HG03039 (cell line): ENCODE data around the gene TPM4.

Experiments
- ATAC-seq: cut with Tn5 transposase; IDR thresholded peaks from one replicate; pipeline ENCODE4 v1.9.1; 2021; ENCODE audit warnings: mild to moderate bottlenecking, moderate library complexity; ENCODE audit not compliant: unreplicated experiment

Gene TPM4

DNA sequence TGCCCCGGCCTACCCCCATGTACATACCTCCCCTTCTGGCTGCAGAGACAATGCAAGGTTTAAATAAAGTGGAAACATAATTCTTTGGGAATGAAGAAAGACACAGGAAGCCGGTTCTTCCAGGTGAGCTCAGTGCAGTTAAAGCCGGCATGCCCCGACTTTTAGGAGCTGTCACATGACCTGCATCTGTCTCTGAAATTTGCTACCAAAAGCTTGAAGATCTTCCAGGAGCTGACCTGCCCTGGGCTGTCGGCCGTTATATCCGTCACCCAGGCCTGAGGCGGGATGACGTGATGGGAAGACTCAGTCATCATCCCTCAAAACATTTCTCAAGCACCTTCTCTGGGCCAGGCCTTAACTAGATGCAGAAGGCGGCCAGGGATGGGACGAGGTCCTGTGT is 45.7 kb downstream of the TPM4 start:
- ATAC-seq = no peak

- no peak for ATAC-seq
These were observed 48.7 kb downstream of the TPM4 start for GRCh38 chr19:16124953-16125352.

- ATAC-seq = no peak
These were observed 49.6 kb downstream of the TPM4 start for GRCh38 chr19:16125737-16126495.

GRCh38 chr19:16127080-16127479 is 50.8 kb downstream of the TPM4 start:
- ATAC-seq = no peak

- ATAC-seq = no peak
These were observed 51.6 kb downstream of the TPM4 start for GRCh38 chr19:16127776-16128371.

DNA sequence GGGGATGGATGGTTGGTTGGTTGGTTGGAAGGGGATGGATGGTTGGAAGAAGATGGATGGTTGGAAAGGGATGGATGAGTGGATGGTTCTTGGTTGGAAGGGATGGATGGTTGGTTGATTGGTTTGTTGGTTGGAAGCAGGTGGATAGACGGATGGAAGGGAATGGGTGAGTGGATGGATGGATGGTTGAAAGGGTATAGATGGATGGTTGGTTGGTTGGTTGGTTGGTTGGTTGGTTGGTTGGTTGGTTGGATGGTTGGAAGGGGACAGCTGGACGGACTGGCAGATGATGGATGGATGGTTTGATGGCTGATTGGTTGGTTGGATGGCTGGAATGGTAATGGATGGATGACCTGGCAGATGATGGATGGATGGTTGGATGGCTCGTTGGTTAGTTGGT is 55.4 kb downstream of the TPM4 start:
- ATAC-seq = no peak

GRCh38 chr19:16133818-16134217 is 57.5 kb downstream of the TPM4 start:
- ATAC-seq = no peak

GRCh38 chr19:16134510-16134909 is 58.2 kb downstream of the TPM4 start:
- no peak for ATAC-seq

GRCh38 chr19:16135430-16136127 is 59.3 kb downstream of the TPM4 start:
- ATAC-seq = no peak

- no peak for ATAC-seq
These were observed 60.1 kb downstream of the TPM4 start for GRCh38 chr19:16136185-16136999.

DNA sequence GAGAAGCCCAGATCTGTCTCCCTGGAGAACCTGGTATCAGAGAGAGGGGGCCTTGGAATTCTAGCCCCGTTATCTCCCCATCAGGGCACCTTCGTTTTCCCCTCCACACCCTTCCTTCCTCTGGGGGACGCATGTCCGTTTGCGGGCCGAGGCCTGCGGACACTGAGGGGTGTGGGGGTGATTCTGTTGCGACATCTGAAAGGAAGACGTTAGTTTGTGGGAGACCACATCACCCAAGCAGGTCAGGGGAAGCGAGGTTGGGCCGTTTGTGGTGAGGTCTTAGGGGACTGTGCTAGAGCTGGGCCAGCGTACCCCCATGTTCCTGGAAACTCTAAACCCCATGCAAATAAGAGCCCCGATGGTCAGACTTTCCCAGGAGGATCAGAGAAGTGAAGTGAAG is 63.5 kb downstream of the TPM4 start:
- no peak for ATAC-seq

GRCh38 chr19:16141043-16141442 is 64.7 kb downstream of the TPM4 start:
- no peak for ATAC-seq

DNA sequence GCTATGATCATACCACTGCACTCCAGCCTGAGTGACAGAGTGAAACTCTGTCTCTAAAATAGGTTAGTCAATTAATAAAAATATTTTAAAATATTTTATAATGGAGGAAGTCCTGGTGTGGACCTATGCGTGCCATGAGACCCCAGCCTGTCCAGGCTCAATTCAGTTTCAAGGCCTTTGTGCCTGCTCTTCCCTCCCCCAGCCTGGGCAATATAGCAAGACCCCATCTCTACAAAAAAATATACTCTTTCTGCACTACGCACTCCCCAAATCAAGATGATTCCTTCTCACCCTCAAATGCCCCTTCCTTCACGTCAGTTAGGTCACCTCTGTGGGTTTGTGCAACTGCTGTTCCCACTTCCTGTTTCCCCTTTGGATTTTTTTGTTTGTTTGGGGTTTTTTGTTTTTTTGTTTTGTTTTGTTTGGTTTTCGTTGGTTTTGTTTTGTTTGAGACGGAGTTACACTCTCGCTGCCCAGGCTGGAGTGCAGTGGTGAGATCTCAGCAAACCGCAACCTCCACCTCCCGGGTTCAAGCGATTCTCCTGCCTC is 65.8 kb downstream of the TPM4 start:
- ATAC-seq = no peak

DNA sequence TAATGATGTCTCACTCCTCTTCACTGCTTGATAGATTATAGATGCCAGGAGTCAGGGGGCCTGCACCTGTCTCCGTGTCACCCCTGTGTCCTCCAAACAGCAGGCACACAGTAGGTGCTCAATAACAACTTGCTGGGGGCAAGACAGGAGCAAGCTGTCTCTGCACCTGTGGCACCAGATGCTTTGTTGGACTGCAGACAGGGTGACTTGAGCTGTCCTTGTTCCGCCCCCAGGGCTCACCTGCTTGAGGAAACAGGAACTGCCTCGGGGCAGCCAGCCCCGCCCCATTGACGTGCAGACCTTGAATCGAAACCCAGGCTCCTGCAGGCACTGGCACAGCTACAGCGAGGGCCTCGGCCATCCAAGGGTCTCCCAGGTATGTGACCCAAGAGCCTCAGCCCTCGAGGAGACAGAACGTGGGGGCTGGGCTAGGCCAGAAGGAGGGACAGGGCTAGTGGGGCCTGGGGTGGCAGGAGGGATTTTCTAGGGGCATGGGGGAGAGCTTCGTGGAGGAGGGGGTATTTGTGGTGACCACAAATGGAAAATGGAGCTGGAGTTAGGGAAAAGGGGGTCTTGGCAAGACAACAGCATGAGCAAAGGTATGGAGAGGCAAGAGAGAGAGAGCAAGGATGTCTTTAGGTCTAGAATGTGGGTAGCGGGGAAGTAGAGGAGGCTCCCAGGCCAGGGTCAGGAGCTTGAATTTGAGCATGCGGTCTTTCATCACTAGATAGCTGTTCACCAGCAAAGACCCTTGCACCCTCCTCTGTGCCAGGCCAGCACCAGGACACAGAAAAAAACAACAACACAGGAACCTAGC is 67.3 kb downstream of the TPM4 start, which contains the start of gene HSH2D:
TSS of gene HSH2D (plus strand) at position 287 of the 817 bp plus-strand sequence. CDS start 5,066 bp downstream, outside the sequence.
- no peak for ATAC-seq

DNA sequence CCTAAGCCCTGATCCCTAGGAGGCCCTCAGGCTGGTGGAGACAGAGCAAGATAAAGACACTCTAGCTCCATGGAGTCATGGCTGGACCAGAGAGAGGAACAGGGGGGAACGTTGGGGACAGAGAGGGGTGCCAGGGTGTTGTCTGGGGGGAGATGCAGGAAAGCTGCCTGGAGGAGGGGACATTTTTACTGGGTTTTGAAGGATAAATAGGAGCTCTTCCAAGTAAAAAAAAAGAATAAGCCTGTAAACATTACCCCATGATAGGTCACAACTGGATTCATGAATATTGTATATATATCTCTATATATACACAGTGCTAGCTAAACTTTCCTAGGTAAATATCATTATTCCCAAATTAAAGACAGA is 67.9 kb downstream of the TPM4 start:
- no peak for ATAC-seq

DNA sequence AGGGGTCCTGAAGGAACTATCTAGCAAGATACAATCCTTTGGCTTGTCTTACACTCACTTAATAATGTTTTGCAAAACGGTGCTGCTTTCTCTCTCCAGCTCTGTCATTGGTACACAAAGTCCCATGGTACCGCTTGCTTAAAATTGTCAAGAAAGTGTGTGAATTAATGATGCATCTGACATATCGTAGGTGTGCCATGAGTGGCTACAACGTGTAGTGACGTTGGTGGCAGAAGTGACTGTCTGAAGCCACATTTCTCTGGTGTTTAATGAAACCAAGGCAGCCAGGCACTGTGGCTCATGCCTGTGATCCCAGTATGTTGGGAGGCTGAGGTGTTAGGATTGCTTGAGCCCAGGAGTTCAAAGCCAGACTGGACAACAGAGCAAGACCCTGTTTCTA is 69.8 kb downstream of the TPM4 start:
- ATAC-seq = no peak

DNA sequence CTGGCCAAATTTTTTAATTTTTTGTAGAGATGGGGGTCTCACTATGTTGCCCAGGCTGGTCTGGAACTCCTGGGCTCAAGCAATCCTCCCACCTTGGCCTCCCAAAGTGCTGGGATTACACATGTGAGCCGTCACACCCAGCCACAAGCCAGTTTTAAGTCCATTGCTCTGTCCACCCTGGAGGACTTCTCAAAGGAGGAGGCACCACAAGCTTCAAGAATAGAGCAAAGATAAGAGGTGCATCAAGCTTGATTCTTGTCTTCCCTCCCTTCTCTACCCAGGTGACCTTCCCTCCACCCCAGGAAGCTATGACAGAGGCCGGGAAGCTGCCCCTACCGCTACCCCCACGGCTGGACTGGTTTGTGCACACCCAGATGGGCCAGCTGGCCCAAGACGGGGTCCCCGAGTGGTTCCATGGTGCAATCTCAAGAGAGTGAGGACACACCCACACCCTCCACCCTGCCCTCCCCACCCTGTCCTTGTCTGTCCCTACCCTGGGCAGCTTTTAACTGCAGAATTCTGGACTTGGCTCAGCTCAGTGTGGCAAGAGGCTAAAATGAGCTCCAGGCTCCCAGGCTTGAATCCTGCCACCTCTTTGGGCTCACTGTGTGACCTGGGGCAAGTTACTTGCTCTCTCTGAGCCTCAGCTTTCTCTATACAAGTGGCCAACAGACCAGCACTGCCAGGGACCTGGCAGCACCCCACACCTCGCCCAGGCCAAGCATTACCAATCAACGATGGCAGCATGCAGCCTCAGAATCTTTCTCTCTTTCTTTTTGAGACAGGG is 72.3 kb downstream of the TPM4 start:
- ATAC-seq = no peak
